GM12864 (cell line): ENCODE results near the gene ARHGEF7.

ENCODE experiments used
- DNase-seq: peaks from one replicate; pipeline ENCODE4 v3.0.0-alpha.2; 2011; ENCODE audit warnings: low read depth
- H3K4me3 ChIP-seq: 2 replicates; pipeline ENCODE4 v1.5.1; 2011; ENCODE audit warnings: mild to moderate bottlenecking, low read depth, low read length, control low read depth
- TF ChIP-seq, protein P1 (sequence below): IDR thresholded peaks from 2 replicates; pipeline ENCODE4 v1.5.1; 2011; ENCODE audit warnings: low read depth, mild to moderate bottlenecking, moderate library complexity, low read length, control low read depth, inconsistent platforms; ENCODE audit errors: missing control alignments

The ARHGEF7 gene

GRCh38 chr13:111132948-111133347 lies 17.8 kb downstream of the ARHGEF7 start:
- H3K4me3 ChIP-seq: no peak overlapping the region
- TF ChIP-seq, protein P1, sequence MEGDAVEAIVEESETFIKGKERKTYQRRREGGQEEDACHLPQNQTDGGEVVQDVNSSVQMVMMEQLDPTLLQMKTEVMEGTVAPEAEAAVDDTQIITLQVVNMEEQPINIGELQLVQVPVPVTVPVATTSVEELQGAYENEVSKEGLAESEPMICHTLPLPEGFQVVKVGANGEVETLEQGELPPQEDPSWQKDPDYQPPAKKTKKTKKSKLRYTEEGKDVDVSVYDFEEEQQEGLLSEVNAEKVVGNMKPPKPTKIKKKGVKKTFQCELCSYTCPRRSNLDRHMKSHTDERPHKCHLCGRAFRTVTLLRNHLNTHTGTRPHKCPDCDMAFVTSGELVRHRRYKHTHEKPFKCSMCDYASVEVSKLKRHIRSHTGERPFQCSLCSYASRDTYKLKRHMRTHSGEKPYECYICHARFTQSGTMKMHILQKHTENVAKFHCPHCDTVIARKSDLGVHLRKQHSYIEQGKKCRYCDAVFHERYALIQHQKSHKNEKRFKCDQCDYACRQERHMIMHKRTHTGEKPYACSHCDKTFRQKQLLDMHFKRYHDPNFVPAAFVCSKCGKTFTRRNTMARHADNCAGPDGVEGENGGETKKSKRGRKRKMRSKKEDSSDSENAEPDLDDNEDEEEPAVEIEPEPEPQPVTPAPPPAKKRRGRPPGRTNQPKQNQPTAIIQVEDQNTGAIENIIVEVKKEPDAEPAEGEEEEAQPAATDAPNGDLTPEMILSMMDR: no peak
- no peak for DNase-seq

GRCh38 chr13:111139452-111139851 lies 24.3 kb downstream of the ARHGEF7 start:
- no peak for DNase-seq
- H3K4me3 ChIP-seq: no peak overlapping the region
- TF ChIP-seq, protein P1: no peak

DNA sequence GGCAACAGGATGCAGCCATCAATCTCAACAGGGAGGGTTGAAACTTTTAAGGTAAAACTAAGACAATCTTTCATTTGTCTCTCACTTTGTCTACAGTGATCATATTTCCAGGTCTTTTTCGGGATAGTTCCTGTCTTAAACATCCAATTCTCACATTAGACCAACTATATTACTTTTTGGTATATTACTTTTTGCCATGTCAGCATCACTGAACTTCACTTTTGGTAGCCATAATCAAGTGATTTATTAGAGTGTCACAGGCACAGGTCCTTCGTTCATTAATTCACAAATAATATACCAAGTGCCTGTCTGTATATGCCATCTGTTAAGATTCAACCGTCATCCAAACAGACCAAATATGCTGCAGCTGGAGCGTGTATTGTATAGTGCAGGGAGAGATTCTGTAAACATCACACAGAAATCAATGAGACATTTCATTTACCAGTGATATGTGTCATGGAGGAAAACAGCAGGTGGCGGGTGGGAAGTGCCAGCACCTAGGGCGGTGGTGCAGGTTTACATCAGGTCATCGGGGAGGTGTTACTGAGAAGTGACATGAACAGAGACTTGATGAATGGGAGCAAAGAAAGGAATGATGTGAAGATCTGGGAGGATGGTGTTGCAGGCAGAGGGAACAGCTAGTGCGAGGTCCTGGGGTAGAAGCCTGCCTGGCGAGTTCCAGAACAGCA lies 24.9 kb downstream of the ARHGEF7 start:
- no peak for DNase-seq
- TF ChIP-seq, protein P1: no peak
- H3K4me3 ChIP-seq: no peak overlapping the region

DNA sequence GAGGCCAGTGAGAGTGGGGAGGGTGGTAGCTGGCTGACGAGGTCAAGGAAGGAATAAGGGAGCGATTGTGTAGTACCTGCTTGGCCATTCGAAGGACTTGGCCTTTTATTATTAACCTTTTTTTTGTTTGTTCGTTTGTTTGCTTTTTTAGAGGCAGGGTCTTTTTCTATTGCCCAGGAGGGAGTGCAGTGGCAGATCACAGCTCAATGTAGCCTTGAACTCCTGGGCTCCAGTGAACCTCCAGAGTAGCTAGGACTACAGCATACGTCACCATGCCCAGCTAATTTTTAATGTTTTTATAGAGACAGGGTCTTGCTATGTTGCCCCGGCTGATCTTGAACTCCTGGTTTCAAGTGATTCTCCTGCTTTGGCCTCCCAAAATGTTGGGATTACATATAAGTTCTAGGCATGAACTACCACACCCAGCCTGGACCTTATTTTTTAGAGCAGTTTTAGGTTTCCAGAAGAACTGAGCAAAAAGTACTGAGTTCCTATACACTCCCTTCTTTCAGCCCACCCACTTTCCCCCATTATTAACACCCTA lies 25.5 kb downstream of the ARHGEF7 start:
- H3K4me3 ChIP-seq: no peak overlapping the region
- TF ChIP-seq, protein P1: no peak
- DNase-seq: no peak

DNA sequence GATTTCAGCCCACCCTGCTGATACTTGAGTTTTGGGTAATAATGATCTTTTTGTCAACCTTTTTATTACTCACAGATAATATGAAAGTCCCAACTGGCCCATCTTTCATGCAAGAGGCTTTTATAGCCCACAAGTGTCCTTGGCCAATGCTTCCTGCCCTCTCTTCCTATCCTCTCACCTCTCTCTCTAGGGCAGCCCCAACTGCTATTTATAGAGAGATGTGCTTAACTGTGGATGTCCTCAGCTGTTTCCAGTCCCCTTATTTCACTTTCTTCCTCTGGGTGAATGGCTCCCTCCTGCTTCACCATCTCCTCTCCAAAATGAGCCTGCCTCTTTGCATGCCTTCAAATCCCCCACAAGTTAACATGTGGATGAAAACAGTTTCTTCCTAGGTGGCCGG lies 27.4 kb downstream of the ARHGEF7 start:
- H3K4me3 ChIP-seq: no peak overlapping the region
- TF ChIP-seq, protein P1: no peak
- DNase-seq: no peak

- DNase-seq: no peak
- TF ChIP-seq, protein P1: no peak
Measured at GRCh38 chr13:111143865-111144540, 28.9 kb downstream of the ARHGEF7 start.

GRCh38 chr13:111145071-111145470 lies 30.0 kb downstream of the ARHGEF7 start:
- H3K4me3 ChIP-seq: no peak overlapping the region
- DNase-seq: no peak
- TF ChIP-seq, protein P1: no peak

More at GRCh38 chr13:111143865-111144540, 28.9 kb downstream of the ARHGEF7 start:
- H3K4me3 ChIP-seq: no peak overlapping the region
